GM12878 (cell line): ENCODE results near the gene LRRC47. TPM values are rescaled to one million over a fixed set of nuclear protein-coding genes. Genes with fewer than 3 reads are reported as not detected.

ENCODE experiments used
- ATAC-seq: fragments of 200-7000 bp; cut with Tn5 transposase; 3 replicates; pipeline ENCODE4 v1.9.1; 2020; ENCODE audit warnings: mild to moderate bottlenecking, moderate library complexity
- BruUV-seq: library from RNA; stranded (reverse); fragments of 400-500 nt; replicated peaks from 2 replicates; lab custom pipeline; 2021; lab: Mats Ljungman, UMichigan
- CTCF ChIA-PET: fragments of 300-600 bp; sonication (Branson Sonifier 250); formaldehyde crosslinking; extraction: SDS; loops from one replicate; lab custom pipeline; 2021; ENCODE audit warnings: inconsistent platforms; lab: Yijun Ruan, JAX
- POLR2A ChIA-PET: fragments of 350-600 bp; formaldehyde crosslinking; extraction: SDS; loops from one replicate; lab custom pipeline; 2021; ENCODE audit warnings: inconsistent platforms; lab: Charles Lee
- RAD21 ChIA-PET: fragments of 300-600 bp; sonication (Branson Sonifier 250); formaldehyde crosslinking; loops from one replicate; lab custom pipeline; 2023; ENCODE audit warnings: antibody characterized with exemption; ENCODE audit not compliant: unreplicated experiment; lab: Charles Lee
- SMC1A ChIA-PET: fragments of 300-600 bp; sonication (Branson Sonifier 250); formaldehyde crosslinking; loops from one replicate; lab custom pipeline; 2023; ENCODE audit not compliant: unreplicated experiment, uncharacterized antibody; lab: Charles Lee
- DNase-seq: peaks from one replicate; pipeline ENCODE4 v3.0.0-alpha.2; 2011; ENCODE audit warnings: low read depth, low spot score
- FAIRE-seq: peaks from 3 replicates; lab custom pipeline; 2011; peaks lifted over from hg19 to GRCh38; lab: Jason Lieb, UNC
- H2AFZ ChIP-seq: 2 replicates; pipeline ENCODE4 v1.6.0; 2011; ENCODE audit warnings: low read depth, low read length, control low read depth; ENCODE audit not compliant: control insufficient read depth
- H3K27ac ChIP-seq: 2 replicates; pipeline ENCODE4 v1.5.1; 2011; ENCODE audit warnings: control low read depth; ENCODE audit not compliant: control insufficient read depth, insufficient read depth
- H3K27me3 ChIP-seq, 2 experiments: replicated peaks in 1 of 2; 2 replicates each; pipeline versions ENCODE4 v1.6.0 to v1.6.1; 2011; ENCODE audit warnings: low read length in 1 of 2; ENCODE audit not compliant: control insufficient read depth in 2 of 2, insufficient read depth in 2 of 2
- H3K36me3 ChIP-seq, 2 experiments: 2 replicates each; pipeline ENCODE4 v1.5.1; 2011; ENCODE audit warnings: low read length in 1 of 2; ENCODE audit not compliant: control insufficient read depth in 2 of 2, insufficient read depth in 2 of 2
- H3K4me1 ChIP-seq: 2 replicates; pipeline ENCODE4 v1.6.1; 2011; ENCODE audit warnings: mild to moderate bottlenecking, low read length, moderate library complexity, mixed read lengths; ENCODE audit not compliant: control insufficient read depth, insufficient read depth
- H3K4me2 ChIP-seq: 2 replicates; pipeline ENCODE4 v1.6.0; 2011; ENCODE audit warnings: control low read depth; ENCODE audit not compliant: control insufficient read depth, insufficient read depth
- H3K4me3 ChIP-seq: fragments of 200-600 bp; sonication (generic); 2 replicates; pipeline ENCODE4 v1.5.1; 2016
- H3K79me2 ChIP-seq: 2 replicates; pipeline ENCODE4 v1.6.0; 2011; ENCODE audit warnings: low read length; ENCODE audit not compliant: control insufficient read depth, insufficient read depth
- H3K9ac ChIP-seq: 2 replicates; pipeline ENCODE4 v1.8.0; 2011; ENCODE audit warnings: low read length, control low read depth, mixed read lengths; ENCODE audit not compliant: control insufficient read depth, insufficient read depth
- H3K9me3 ChIP-seq: replicated peaks from 3 replicates; pipeline ENCODE4 v1.5.1; 2011; ENCODE audit warnings: mild to moderate bottlenecking, low read length; ENCODE audit not compliant: control insufficient read depth, insufficient read depth
- H4K20me1 ChIP-seq: 2 replicates; pipeline ENCODE4 v1.6.0; 2011; ENCODE audit not compliant: control insufficient read depth, insufficient read depth
- BCL3 ChIP-seq: IDR thresholded peaks from 2 replicates; pipeline ENCODE4 v1.6.1; 2011; ENCODE audit warnings: borderline replicate concordance, low read depth, mild to moderate bottlenecking, moderate library complexity, low read length; ENCODE audit not compliant: insufficient read depth, poor library complexity, severe bottlenecking
- BHLHE40 ChIP-seq, 2 experiments: fragments of 450-650 bp in 1 of 2; IDR thresholded peaks; 2 replicates each; pipeline ENCODE4 v1.6.1; 2011 to 2017; ENCODE audit warnings: low read depth in 2 of 2, borderline replicate concordance in 1 of 2, improper control_type of control experiment in 1 of 2, low read length in 1 of 2, mild to moderate bottlenecking in 1 of 2
- BMI1 ChIP-seq: fragments of 450-650 bp; IDR thresholded peaks from 2 replicates; pipeline ENCODE4 v1.6.1; 2016; ENCODE audit warnings: mild to moderate bottlenecking, moderate library complexity, borderline replicate concordance
- BRCA1 ChIP-seq: IDR thresholded peaks from 2 replicates; pipeline ENCODE4 v1.6.1; 2011; ENCODE audit warnings: low read depth, low read length, improper control_type of control experiment
- CHD4 ChIP-seq: fragments of 200-600 bp; sonication (generic); IDR thresholded peaks from 2 replicates; pipeline ENCODE4 v1.6.1; 2016; ENCODE audit warnings: mild to moderate bottlenecking
- ELK1 ChIP-seq: IDR thresholded peaks from 2 replicates; pipeline ENCODE4 v1.6.1; 2012; ENCODE audit warnings: low read depth, low read length, improper control_type of control experiment
- GATAD2B ChIP-seq: fragments of 450-650 bp; conservative IDR thresholded peaks from 2 replicates; pipeline ENCODE4 v1.6.1; 2017; ENCODE audit warnings: low read depth, mild to moderate bottlenecking, moderate library complexity
- HSF1 ChIP-seq: fragments of 150-350 bp; IDR thresholded peaks from 2 replicates; pipeline ENCODE4 v1.6.1; 2014; ENCODE audit warnings: mild to moderate bottlenecking, low read depth, low read length
- IRF3 ChIP-seq: fragments of 450-650 bp; IDR thresholded peaks from 2 replicates; pipeline ENCODE4 v1.6.1; 2014; ENCODE audit warnings: mild to moderate bottlenecking
- JUNB ChIP-seq: IDR thresholded peaks from 2 replicates; pipeline ENCODE4 v1.6.1; 2016; ENCODE audit warnings: antibody characterized with exemption, mild to moderate bottlenecking
- LARP7 ChIP-seq: fragments of 450-650 bp; IDR thresholded peaks from 2 replicates; pipeline ENCODE4 v1.6.1; 2017; ENCODE audit warnings: mild to moderate bottlenecking
- POLR2A ChIP-seq: IDR thresholded peaks from 2 replicates; pipeline ENCODE4 v1.6.1; 2011; ENCODE audit warnings: low read depth, mild to moderate bottlenecking, low read length
- POU2F2 ChIP-seq: IDR thresholded peaks from 3 replicates; pipeline ENCODE4 v1.6.1; 2011; ENCODE audit warnings: low read depth, mild to moderate bottlenecking, low read length, borderline replicate concordance
- RAD51 ChIP-seq: fragments of 450-650 bp; IDR thresholded peaks from 2 replicates; pipeline ENCODE4 v1.6.1; 2016; ENCODE audit warnings: moderate library complexity, mild to moderate bottlenecking, inconsistent platforms
- SMAD1 ChIP-seq: fragments of 450-650 bp; IDR thresholded peaks from 2 replicates; pipeline ENCODE4 v1.6.1; 2018; ENCODE audit warnings: mild to moderate bottlenecking, low read depth; ENCODE audit not compliant: partially characterized antibody
- ZSCAN29 ChIP-seq: fragments of 450-650 bp; IDR thresholded peaks from 2 replicates; pipeline ENCODE4 v1.6.1; 2017; ENCODE audit warnings: mild to moderate bottlenecking, moderate library complexity
- WGBS: methylation state at CpG from one replicate; pipeline ENCODE4 v1.1.6; 2016; ENCODE audit warnings: low lambda C conversion rate; ENCODE audit not compliant: insufficient replicate concordance, insufficient coverage; ENCODE audit errors: missing lambda C conversion rate; 5-methylcytosine and 5-hydroxymethylcytosine counted together
- in situ Hi-C: fragments of 300-500 bp; cut with MboI; formaldehyde crosslinking; loops from 9 replicates; pipeline ENCODE4 v1.14.3; 2018; ENCODE audit warnings: mixed read lengths
- intact Hi-C: fragments of 100-400 bp; cut with micrococcal nuclease; formaldehyde crosslinking; loops from one replicate; pipeline ENCODE4 v1.14.2; 2022; ENCODE audit not compliant: unreplicated experiment
- polyA plus RNA-seq, 11 experiments: library from polyadenylated mRNA; depleted of rRNA in 4 of 11; unstranded in 6 of 11; stranded (reverse) in 5 of 11; fragments of >200 nt; fragmentation: Nextera tagmentation in 4 of 11; fragmentation: Illumina TruSeq in 1 of 11; extraction: Ambion mirVana in 4 of 11; extraction: Trizol in 1 of 11; gene quantifications; 1 replicate in 1 of 11; 2 replicates in 10 of 11; pipeline versions ENCODE4 v1.2.1 to v1.2.3, GENCODE V29; 2011 to 2016; ENCODE audit warnings: inconsistent platforms in 2 of 11, missing spikeins in 2 of 11, low read depth in 1 of 11
- total RNA-seq, 4 experiments: library from RNA; depleted of rRNA in 3 of 4; stranded (reverse); fragments of >200 nt in 3 of 4; fragmentation: Illumina TruSeq in 1 of 4; extraction: Trizol in 1 of 4; gene quantifications; 2 replicates each; pipeline versions ENCODE4 v1.2.1 to v1.2.3, GENCODE V29; 2013 to 2021
- TF ChIP-seq, protein P1 (sequence below): fragments of 450-650 bp; IDR thresholded peaks from 2 replicates; pipeline ENCODE4 v1.6.1; 2016; ENCODE audit warnings: mild to moderate bottlenecking

The LRRC47 gene
- total and polyA plus RNA-seq, 10 of the 15 experiments (the other 5 are each of a cell fraction or from before 2014, with no cell fraction given), result 2.5 to 34.6 (median 18.2) TPM

DNA sequence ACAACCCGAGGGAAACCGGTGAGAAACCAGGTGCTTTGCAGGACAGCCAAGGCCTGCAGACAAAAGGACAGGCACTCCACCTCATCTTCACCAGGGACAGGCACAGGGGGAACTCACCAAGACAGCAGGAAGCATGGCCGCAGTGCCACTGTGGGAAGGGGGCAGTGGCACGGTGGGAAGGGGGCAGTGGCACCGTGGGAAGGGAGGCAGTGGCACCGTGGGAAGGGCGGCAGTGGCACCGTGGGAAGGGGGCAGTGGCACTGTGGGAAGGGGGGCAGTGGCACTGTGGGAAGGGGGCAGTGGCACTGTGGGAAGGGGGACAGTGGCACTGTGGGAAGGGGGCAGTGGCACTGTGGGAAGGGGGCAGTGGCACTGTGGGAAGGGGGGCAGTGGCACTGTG lies 28.4 kb upstream of the LRRC47 start (continued):
- no peak for TF ChIP-seq ELK1
- no peak for TF ChIP-seq POLR2A
- TF ChIP-seq, protein P1, sequence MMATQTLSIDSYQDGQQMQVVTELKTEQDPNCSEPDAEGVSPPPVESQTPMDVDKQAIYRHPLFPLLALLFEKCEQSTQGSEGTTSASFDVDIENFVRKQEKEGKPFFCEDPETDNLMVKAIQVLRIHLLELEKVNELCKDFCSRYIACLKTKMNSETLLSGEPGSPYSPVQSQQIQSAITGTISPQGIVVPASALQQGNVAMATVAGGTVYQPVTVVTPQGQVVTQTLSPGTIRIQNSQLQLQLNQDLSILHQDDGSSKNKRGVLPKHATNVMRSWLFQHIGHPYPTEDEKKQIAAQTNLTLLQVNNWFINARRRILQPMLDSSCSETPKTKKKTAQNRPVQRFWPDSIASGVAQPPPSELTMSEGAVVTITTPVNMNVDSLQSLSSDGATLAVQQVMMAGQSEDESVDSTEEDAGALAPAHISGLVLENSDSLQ, result no peak
- TF ChIP-seq CHD4, result no peak
- TF ChIP-seq BHLHE40 (IDR thresholded peaks at IDR 0.05; ENCODE audit: borderline replicate concordance in 1 of 2, low read depth in 2 of 2, low read length in 1 of 2), result no peak
- no peak for TF ChIP-seq BMI1
- no peak for TF ChIP-seq GATAD2B
- no peak for TF ChIP-seq ZSCAN29
- TF ChIP-seq, all 136 proteins: peak for 0

GRCh38 chr1:3822421-3822820 lies 26.1 kb upstream of the LRRC47 start:
- ChIA-PET POLR2A (no interaction called here), SMC1A (no interaction called here), RAD21 (no interaction called here), CTCF (no interaction called here)
- FAIRE-seq (no peak), ATAC-seq (no peak), DNase-seq (no peak)
- Histone ChIP-seq H3K36me3 (peaks cover 0 to 4% of the 10 kb centered on the region in 2 experiments; a peak in 3 of 4 replicates), H3K4me1 (no peaks in the 10 kb centered on the region), H2AFZ (no peak overlapping the region), H3K4me2 (no peak overlapping the region), H3K27ac (no peak overlapping the region), H3K27me3 (no peaks in the 10 kb centered on the region), H3K79me2 (no peaks in the 10 kb centered on the region), H3K4me3 (no peak overlapping the region), H3K9me3 (no peaks in the 10 kb centered on the region), H4K20me1 (no peaks in the 10 kb centered on the region), H3K9ac (no peak overlapping the region)
- 96% methylated on average over 16 of the region's 16 CpGs for WGBS
- in situ Hi-C loops (no loop called here), intact Hi-C loops (no loop called here)
- BruUV-seq, result no TSS peak
- no peak for TF ChIP-seq BMI1
- no peak for TF ChIP-seq BCL3
- TF ChIP-seq ELK1, result no peak
- TF ChIP-seq SMAD1, result no peak
- no peak for TF ChIP-seq RAD51
- TF ChIP-seq IRF3, result no peak
- TF ChIP-seq BRCA1, result no peak
- TF ChIP-seq JUNB, result no peak
- no peak for TF ChIP-seq POU2F2
- no peak for TF ChIP-seq LARP7
- no peak for TF ChIP-seq HSF1
